H1 (cell line): ENCODE data around the gene ZSCAN25.

Experiments used
- BRCA1 ChIP-seq: IDR thresholded peaks from 2 replicates; pipeline ENCODE4 v1.6.1; 2012; ENCODE audit warnings: low read depth, low read length, improper control_type of control experiment
- EP300 ChIP-seq, 2 experiments: IDR thresholded peaks; 1 replicate in 1 of 2; 2 replicates in 1 of 2; pipeline ENCODE4 v1.6.1; 2011 to 2012; ENCODE audit warnings: low read depth in 2 of 2, low read length in 2 of 2, mild to moderate bottlenecking in 2 of 2, borderline replicate concordance in 1 of 2, inconsistent platforms in 1 of 2, moderate library complexity in 1 of 2
- SP1 ChIP-seq: IDR thresholded peaks from 2 replicates; pipeline ENCODE4 v1.6.1; 2011; ENCODE audit warnings: low read depth, low read length

GRCh38 chr7:99653754-99654153 lies 37.0 kb downstream of the ZSCAN25 start:
- TF ChIP-seq SP1 (no peak), BRCA1 (no peak), EP300 (IDR thresholded peaks at IDR 0.05; ENCODE audit: borderline replicate concordance in 1 of 2, low read depth in 2 of 2, low read length in 2 of 2) (no peak)
